ENCODE results near the gene LTBP1. TPM values are rescaled to one million over a fixed set of nuclear protein-coding genes. Genes with fewer than 3 reads are reported as not detected.

Gene LTBP1
- total and polyA plus RNA-seq, 2 experiments from 2014 or later = 35.6 to 68.9 TPM

DNA sequence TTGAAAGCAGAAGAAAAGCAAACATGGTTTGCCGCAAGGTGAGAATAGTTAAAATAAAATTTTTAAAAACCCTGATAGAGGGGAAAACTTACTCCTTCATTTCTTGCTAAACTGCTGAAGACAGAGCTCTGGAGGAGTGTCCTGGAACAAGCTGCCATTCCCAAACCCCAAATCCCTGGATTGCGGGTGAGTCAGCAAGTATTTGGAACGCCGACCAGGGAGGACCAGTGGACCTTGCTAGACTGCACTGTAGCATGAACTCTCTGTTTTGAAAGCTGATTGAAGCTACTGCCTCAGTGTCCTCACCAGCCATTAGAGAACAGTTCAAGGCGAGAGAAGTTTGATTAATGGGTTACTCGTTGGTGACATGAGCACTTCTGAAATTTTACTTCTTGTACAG is 430.3 kb downstream of the LTBP1 start:
- Histone ChIP-seq H3K27ac (no peak overlapping the region), H3K27me3 (no peaks in the 10 kb centered on the region), H3K79me2 (no peaks in the 10 kb centered on the region), H3K36me3 (replicated peaks; ENCODE audit: insufficient read depth, low read depth) (no peaks in the 10 kb centered on the region), H3K9me3 (ENCODE audit: low read depth) (no peaks in the 10 kb centered on the region), H2AFZ (no peak overlapping the region), H3K4me3 (no peak overlapping the region), H4K20me1 (ENCODE audit: insufficient read depth, poor library complexity, severe bottlenecking) (no peaks in the 10 kb centered on the region), H3K4me1 (ENCODE audit: insufficient read depth) (no peaks in the 10 kb centered on the region), H3K4me2 (no peak overlapping the region), H3K9me2 (replicated peaks; ENCODE audit: insufficient read depth) (no peaks in the 10 kb centered on the region)
- TF ChIP-seq EZH2 (IDR thresholded peaks at IDR 0.05; ENCODE audit: borderline replicate concordance) (no peak), EZH2phosphoT487 (IDR thresholded peaks at IDR 0.05; ENCODE audit: low read depth, severe bottlenecking, unreplicated experiment) (no peak)
- WGBS (ENCODE audit: low lambda C conversion rate, missing lambda C conversion rate) = 85% methylated on average over 6 of the region's 6 CpGs
- no peak for DNase-seq (ENCODE audit: low spot score)

DNA sequence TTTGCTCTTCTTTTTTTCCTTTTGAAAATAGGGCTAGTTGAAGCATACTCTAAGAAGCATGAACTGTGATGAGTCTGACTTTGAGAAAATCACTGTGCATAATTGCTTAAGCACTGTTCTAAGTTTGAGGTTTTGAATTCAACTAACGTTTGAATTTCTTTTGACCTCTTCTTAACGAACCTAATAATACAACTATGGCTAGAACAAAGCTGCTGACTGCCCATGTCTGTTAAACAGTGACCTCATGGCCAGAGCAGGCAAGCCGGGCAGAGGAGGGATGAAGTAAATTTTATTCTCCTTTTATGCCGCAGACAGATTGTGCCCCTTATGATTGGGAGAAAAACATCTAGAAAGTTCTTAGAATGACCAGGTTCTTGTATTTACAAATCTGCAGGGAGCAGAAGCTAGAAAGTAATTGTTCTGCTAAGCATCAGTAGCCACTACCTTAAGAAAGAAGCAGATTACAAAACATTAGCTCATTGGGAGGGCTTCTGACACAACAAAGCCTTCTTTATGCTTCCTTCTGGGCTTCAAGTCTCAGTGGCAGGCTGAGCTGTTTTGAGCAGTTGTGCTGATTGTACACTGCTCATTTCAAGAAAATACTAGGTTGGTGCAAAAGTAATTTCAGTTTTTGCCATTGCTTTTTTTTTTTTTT is 431.9 kb downstream of the LTBP1 start:
- Histone ChIP-seq H3K4me1 (ENCODE audit: insufficient read depth) (no peaks in the 10 kb centered on the region), H2AFZ (no peak overlapping the region), H4K20me1 (ENCODE audit: insufficient read depth, poor library complexity, severe bottlenecking) (no peaks in the 10 kb centered on the region), H3K9me3 (ENCODE audit: low read depth) (no peaks in the 10 kb centered on the region), H3K4me3 (no peak overlapping the region), H3K4me2 (no peak overlapping the region), H3K27ac (no peak overlapping the region), H3K9me2 (replicated peaks; ENCODE audit: insufficient read depth) (no peaks in the 10 kb centered on the region), H3K27me3 (no peaks in the 10 kb centered on the region), H3K79me2 (no peaks in the 10 kb centered on the region), H3K36me3 (replicated peaks; ENCODE audit: insufficient read depth, low read depth) (no peaks in the 10 kb centered on the region)
- no peak for DNase-seq (ENCODE audit: low spot score)
- WGBS (ENCODE audit: low lambda C conversion rate, missing lambda C conversion rate) = 72% methylated on average over 4 of the region's 4 CpGs
- TF ChIP-seq EZH2phosphoT487 (IDR thresholded peaks at IDR 0.05; ENCODE audit: low read depth, severe bottlenecking, unreplicated experiment) (no peak), EZH2 (IDR thresholded peaks at IDR 0.05; ENCODE audit: borderline replicate concordance) (no peak)
- TF ChIP-seq, protein P1, sequence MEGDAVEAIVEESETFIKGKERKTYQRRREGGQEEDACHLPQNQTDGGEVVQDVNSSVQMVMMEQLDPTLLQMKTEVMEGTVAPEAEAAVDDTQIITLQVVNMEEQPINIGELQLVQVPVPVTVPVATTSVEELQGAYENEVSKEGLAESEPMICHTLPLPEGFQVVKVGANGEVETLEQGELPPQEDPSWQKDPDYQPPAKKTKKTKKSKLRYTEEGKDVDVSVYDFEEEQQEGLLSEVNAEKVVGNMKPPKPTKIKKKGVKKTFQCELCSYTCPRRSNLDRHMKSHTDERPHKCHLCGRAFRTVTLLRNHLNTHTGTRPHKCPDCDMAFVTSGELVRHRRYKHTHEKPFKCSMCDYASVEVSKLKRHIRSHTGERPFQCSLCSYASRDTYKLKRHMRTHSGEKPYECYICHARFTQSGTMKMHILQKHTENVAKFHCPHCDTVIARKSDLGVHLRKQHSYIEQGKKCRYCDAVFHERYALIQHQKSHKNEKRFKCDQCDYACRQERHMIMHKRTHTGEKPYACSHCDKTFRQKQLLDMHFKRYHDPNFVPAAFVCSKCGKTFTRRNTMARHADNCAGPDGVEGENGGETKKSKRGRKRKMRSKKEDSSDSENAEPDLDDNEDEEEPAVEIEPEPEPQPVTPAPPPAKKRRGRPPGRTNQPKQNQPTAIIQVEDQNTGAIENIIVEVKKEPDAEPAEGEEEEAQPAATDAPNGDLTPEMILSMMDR (IDR thresholded peaks at IDR 0.05; ENCODE audit: poor library complexity) = no peak

DNA sequence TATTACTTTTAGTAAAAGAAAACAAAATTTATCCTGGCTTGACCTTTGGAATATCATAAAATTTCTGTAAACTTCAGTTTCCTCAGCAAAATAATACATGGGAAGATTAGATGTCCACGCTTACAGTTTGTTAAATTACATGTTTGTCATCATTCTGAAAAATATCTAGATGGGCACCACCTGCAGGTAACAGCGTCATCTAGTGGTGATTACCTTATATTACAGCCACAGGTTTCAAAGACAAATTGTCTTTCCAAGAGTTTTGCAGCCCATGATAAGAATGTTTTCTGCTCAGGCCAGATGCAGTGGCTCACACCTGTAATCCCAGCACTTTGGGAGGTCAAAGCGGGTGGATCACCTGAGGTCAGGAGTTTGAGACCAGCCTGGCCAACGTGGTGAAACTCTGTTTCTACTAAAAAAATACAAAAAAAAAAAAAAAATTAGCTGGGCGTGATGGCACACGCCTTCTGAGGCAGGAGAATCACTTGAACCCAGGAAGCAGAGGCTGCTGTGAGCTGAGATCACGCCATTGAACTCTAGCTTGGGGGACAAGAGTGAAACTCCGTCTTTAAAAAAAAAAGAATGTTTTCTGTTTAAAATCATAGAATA is 433.4 kb downstream of the LTBP1 start:
- Histone ChIP-seq H3K4me2 (no peak overlapping the region), H2AFZ (no peak overlapping the region), H4K20me1 (ENCODE audit: insufficient read depth, poor library complexity, severe bottlenecking) (no peaks in the 10 kb centered on the region), H3K4me3 (no peak overlapping the region), H3K27ac (no peak overlapping the region), H3K4me1 (ENCODE audit: insufficient read depth) (no peaks in the 10 kb centered on the region), H3K36me3 (replicated peaks; ENCODE audit: insufficient read depth, low read depth) (no peaks in the 10 kb centered on the region), H3K27me3 (no peaks in the 10 kb centered on the region), H3K9me3 (ENCODE audit: low read depth) (no peaks in the 10 kb centered on the region), H3K79me2 (no peaks in the 10 kb centered on the region), H3K9me2 (replicated peaks; ENCODE audit: insufficient read depth) (no peaks in the 10 kb centered on the region)
- DNase-seq (ENCODE audit: low spot score) = no peak
- no peak for TF ChIP-seq EZH2 (IDR thresholded peaks at IDR 0.05; ENCODE audit: borderline replicate concordance)
- TF ChIP-seq EZH2phosphoT487 (IDR thresholded peaks at IDR 0.05; ENCODE audit: low read depth, severe bottlenecking, unreplicated experiment) = no peak
- TF ChIP-seq, protein P1 (IDR thresholded peaks at IDR 0.05; ENCODE audit: poor library complexity) = peak; percentile 55
- WGBS (ENCODE audit: low lambda C conversion rate, missing lambda C conversion rate) = 80% methylated on average over 8 of the region's 8 CpGs

DNA sequence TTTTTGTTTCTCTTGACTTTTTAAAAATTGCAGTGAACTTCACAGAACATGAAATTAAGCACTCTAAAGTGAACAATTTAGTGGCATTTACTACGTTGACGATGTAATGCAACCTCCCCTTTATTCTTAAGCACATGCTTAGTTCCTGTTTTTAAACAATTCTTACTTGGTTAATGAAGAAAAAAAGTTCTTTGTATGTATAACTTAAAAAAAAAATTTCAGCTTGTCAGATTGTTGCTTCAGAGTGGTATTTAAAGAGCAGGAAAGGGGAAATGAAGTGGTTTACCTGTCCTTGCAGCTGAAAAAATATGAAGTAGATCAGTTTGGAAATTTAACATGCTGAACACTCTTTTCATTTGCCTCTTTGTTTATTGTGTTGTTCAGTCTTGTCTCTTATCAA is 434.0 kb downstream of the LTBP1 start:
- Histone ChIP-seq H3K9me2 (replicated peaks; ENCODE audit: insufficient read depth) (no peaks in the 10 kb centered on the region), H3K4me2 (no peak overlapping the region), H3K79me2 (no peaks in the 10 kb centered on the region), H2AFZ (no peak overlapping the region), H3K27me3 (no peaks in the 10 kb centered on the region), H3K36me3 (replicated peaks; ENCODE audit: insufficient read depth, low read depth) (no peaks in the 10 kb centered on the region), H3K27ac (no peak overlapping the region), H4K20me1 (ENCODE audit: insufficient read depth, poor library complexity, severe bottlenecking) (no peaks in the 10 kb centered on the region), H3K4me1 (ENCODE audit: insufficient read depth) (no peaks in the 10 kb centered on the region), H3K9me3 (ENCODE audit: low read depth) (no peaks in the 10 kb centered on the region), H3K4me3 (no peak overlapping the region)
- DNase-seq (ENCODE audit: low spot score) = no peak
- TF ChIP-seq EZH2 (IDR thresholded peaks at IDR 0.05; ENCODE audit: borderline replicate concordance) (no peak), EZH2phosphoT487 (IDR thresholded peaks at IDR 0.05; ENCODE audit: low read depth, severe bottlenecking, unreplicated experiment) (no peak)
- TF ChIP-seq, protein P1 (IDR thresholded peaks at IDR 0.05; ENCODE audit: poor library complexity) = no peak
- WGBS (ENCODE audit: low lambda C conversion rate, missing lambda C conversion rate) = 86% methylated on average over 2 of the region's 2 CpGs

Data from hepatocyte (in vitro differentiated cells).